Esophagus muscularis mucosa (tissue), 3 donors: Measurements from ENCODE around the gene FKRP.

Experiments used
- CTCF ChIP-seq, 3 experiments: fragments of 200-600 bp in 2 of 3; fragments of 450-650 bp in 1 of 3; sonication (generic) in 2 of 3; IDR thresholded peaks; one replicate each; pipeline ENCODE4 v1.5.1; 2017 to 2019; ENCODE audit warnings: antibody characterized with exemption in 3 of 3, mild to moderate bottlenecking in 2 of 3, moderate library complexity in 1 of 3
- POLR2A ChIP-seq: fragments of 450-650 bp; IDR thresholded peaks from one replicate; pipeline ENCODE4 v1.6.1; 2017; ENCODE audit warnings: antibody characterized with exemption, moderate library complexity, mild to moderate bottlenecking, low read depth

GRCh38 chr19:46762245-46762890, 16.5 kb downstream of the FKRP start:
- no peak for TF ChIP-seq CTCF (IDR thresholded peaks at IDR 0.05)
- TF ChIP-seq POLR2A, result no peak
